SH-SY5Y (cell line): Measurements from ENCODE around the gene HMCN2.

Experiments
- GATA2 ChIP-seq: IDR thresholded peaks from 2 replicates; pipeline ENCODE4 v1.6.1; 2011; ENCODE audit warnings: mild to moderate bottlenecking, low read depth, low read length
- GATA3 ChIP-seq: IDR thresholded peaks from 2 replicates; pipeline ENCODE4 v1.6.1; 2011; ENCODE audit warnings: low read depth, mild to moderate bottlenecking, low read length, moderate library complexity

GRCh38 chr9:130398487-130399240, 133.1 kb downstream of the HMCN2 start:
- TF ChIP-seq GATA2 (no peak), GATA3 (no peak)
